Progenitor cell of endocrine pancreas (in vitro differentiated cells): ENCODE results near the gene S100A8. TPM values are rescaled to one million over a fixed set of nuclear protein-coding genes. Genes with fewer than 3 reads are reported as not detected.

ENCODE experiments used
- DNase-seq: peaks from one replicate; pipeline ENCODE4 v3.0.0; 2021; ENCODE audit warnings: low spot score; ENCODE audit not compliant: unreplicated experiment
- H3K27ac Mint-ChIP-seq: 2 replicates; pipeline ENCODE4 v1.8.0; 2021; ENCODE audit warnings: mild to moderate bottlenecking, moderate library complexity, mixed read lengths
- H3K27me3 Mint-ChIP-seq: 2 replicates; pipeline ENCODE4 v1.8.0; 2021; ENCODE audit warnings: mixed read lengths
- H3K36me3 Mint-ChIP-seq: 2 replicates; pipeline ENCODE4 v1.8.0; 2022; ENCODE audit warnings: mixed read lengths; ENCODE audit not compliant: insufficient read depth
- H3K4me1 Mint-ChIP-seq: 2 replicates; pipeline ENCODE4 v1.8.0; 2021; ENCODE audit warnings: low read depth, mixed read lengths
- H3K4me3 Mint-ChIP-seq: 2 replicates; pipeline ENCODE4 v1.8.0; 2021; ENCODE audit warnings: low read depth, mild to moderate bottlenecking, moderate library complexity, mixed read lengths
- H3K9me3 Mint-ChIP-seq: 2 replicates; pipeline ENCODE4 v1.8.0; 2021; ENCODE audit warnings: low read depth, mixed read lengths
- total RNA-seq: library from RNA; stranded (reverse); gene quantifications from 2 replicates; pipeline ENCODE4 v1.2.1, GENCODE V29; 2021
- TF ChIP-seq, protein P1 (sequence below): fragments of 200-600 bp; sonication (generic); IDR thresholded peaks from one replicate; pipeline ENCODE4 v1.5.0; 2021; ENCODE audit warnings: antibody characterized with exemption, mild to moderate bottlenecking; ENCODE audit not compliant: unreplicated experiment

S100A8 gene
- total RNA-seq, 1 donor from 2014 or later, result not detected

DNA sequence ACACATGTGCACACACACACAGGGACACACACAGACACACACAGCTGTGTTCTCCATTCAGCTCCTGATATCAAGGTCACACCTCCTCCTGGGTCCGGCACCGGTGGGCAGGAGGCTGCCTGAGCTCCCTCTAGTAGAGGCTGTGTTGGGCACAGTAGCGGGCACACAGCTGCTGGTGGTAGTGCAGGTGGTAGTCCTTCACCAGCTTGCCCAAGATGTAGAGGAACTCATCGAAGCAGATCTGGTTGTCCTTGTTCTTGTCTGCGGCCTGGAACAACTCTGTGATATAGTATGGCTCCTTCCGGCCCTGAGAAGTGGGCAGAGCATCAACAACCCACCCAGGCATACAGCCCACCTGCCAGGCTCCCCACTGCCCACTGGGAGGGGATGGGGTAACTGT, 5.6 kb upstream of the S100A8 start:
- no peak overlapping the region for H3K4me3 Mint-ChIP-seq
- no peak for DNase-seq
- no peaks in the 10 kb centered on the region for H3K9me3 Mint-ChIP-seq
- H3K27me3 Mint-ChIP-seq, result peaks cover 39% of the 10 kb centered on the region
- TF ChIP-seq, protein P1, sequence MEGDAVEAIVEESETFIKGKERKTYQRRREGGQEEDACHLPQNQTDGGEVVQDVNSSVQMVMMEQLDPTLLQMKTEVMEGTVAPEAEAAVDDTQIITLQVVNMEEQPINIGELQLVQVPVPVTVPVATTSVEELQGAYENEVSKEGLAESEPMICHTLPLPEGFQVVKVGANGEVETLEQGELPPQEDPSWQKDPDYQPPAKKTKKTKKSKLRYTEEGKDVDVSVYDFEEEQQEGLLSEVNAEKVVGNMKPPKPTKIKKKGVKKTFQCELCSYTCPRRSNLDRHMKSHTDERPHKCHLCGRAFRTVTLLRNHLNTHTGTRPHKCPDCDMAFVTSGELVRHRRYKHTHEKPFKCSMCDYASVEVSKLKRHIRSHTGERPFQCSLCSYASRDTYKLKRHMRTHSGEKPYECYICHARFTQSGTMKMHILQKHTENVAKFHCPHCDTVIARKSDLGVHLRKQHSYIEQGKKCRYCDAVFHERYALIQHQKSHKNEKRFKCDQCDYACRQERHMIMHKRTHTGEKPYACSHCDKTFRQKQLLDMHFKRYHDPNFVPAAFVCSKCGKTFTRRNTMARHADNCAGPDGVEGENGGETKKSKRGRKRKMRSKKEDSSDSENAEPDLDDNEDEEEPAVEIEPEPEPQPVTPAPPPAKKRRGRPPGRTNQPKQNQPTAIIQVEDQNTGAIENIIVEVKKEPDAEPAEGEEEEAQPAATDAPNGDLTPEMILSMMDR, result no peak
- no peaks in the 10 kb centered on the region for H3K4me1 Mint-ChIP-seq
- no peak overlapping the region for H3K27ac Mint-ChIP-seq
- no peaks in the 10 kb centered on the region for H3K36me3 Mint-ChIP-seq

DNA sequence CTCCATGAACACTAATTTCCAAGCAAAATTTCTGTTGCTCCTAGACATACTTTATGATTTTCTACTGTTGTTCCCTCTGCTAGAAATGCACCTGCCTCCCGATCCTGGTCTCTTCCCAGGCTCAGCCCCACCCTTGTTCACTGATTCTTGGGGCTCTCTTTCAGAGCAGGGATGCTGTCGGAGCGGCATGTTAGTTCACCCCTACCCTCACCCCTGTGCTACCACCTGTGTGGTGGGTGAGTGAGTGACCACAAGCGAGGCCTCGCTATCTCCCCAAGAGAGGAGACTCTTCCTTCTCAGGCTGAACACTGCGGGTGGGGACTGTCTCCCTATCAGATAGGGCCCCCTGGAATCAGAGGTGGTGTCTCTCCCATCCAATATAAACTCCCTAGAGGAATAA, 4.9 kb upstream of the S100A8 start:
- Mint-ChIP-seq H3K27ac (no peak overlapping the region), H3K4me3 (no peak overlapping the region)
- no peak for DNase-seq

DNA sequence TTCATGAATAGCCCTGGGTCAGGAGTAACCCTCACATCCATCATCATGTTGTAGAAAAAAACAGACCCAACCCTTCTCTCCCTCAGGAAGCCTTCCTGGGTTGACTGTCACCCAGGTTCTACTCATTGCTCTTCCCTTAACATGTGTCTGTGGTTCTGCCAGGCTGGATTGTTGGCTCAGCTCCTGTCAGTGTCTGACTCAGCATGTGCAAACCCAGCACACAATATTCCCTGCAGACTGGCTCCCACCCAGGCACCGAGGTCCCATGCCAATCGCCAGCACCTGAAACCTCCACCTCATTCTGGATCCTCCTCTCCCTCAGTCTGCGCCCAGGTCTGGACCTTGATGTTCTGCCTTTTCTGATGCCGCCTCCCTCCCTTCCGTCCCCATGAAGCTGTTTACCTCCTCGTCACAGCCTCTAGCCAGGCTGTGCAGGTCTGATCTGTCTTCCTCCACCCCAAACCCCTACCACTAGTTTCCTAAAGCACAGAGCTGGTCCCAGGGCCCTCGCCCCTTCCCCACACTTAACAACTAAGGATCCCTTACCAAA, 4.3 kb upstream of the S100A8 start:
- H3K36me3 Mint-ChIP-seq, result no peaks in the 10 kb centered on the region
- H3K4me3 Mint-ChIP-seq, result no peak overlapping the region
- H3K9me3 Mint-ChIP-seq, result no peaks in the 10 kb centered on the region
- DNase-seq, result no peak
- H3K27ac Mint-ChIP-seq, result no peak overlapping the region
- no peaks in the 10 kb centered on the region for H3K4me1 Mint-ChIP-seq
- peaks cover 41% of the 10 kb centered on the region for H3K27me3 Mint-ChIP-seq
- TF ChIP-seq, protein P1, result no peak

More for the DNA sequence above, 4.9 kb upstream of the S100A8 start:
- TF ChIP-seq, protein P1, result no peak
- Mint-ChIP-seq H3K27me3 (peaks cover 40% of the 10 kb centered on the region), H3K9me3 (no peaks in the 10 kb centered on the region), H3K4me1 (no peaks in the 10 kb centered on the region), H3K36me3 (no peaks in the 10 kb centered on the region)

DNA sequence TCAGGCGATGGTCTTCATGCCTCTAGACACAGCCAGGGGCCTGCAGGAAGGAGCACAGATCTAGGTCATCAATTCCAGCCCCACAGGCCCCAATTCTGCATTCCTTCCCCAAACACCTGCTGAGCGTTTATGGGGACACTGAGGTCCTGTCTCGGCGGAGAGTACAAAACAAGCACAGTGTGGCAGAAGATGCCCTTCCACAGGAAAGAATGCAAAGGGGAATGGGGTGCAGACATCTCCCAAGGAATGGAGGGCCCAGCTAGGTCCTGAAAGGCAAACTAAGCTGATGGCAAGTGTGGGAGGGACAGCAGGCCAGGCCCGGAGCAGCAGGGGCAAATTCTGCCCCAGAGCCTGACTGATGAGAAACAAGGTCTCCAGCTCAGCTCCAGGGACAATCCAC, 3.5 kb upstream of the S100A8 start:
- peaks cover 39% of the 10 kb centered on the region for H3K27me3 Mint-ChIP-seq
- no peak for DNase-seq
- H3K36me3 Mint-ChIP-seq, result no peaks in the 10 kb centered on the region
- H3K9me3 Mint-ChIP-seq, result no peaks in the 10 kb centered on the region
- no peaks in the 10 kb centered on the region for H3K4me1 Mint-ChIP-seq
- no peak overlapping the region for H3K27ac Mint-ChIP-seq
- TF ChIP-seq, protein P1, result no peak
- H3K4me3 Mint-ChIP-seq, result no peak overlapping the region

DNA sequence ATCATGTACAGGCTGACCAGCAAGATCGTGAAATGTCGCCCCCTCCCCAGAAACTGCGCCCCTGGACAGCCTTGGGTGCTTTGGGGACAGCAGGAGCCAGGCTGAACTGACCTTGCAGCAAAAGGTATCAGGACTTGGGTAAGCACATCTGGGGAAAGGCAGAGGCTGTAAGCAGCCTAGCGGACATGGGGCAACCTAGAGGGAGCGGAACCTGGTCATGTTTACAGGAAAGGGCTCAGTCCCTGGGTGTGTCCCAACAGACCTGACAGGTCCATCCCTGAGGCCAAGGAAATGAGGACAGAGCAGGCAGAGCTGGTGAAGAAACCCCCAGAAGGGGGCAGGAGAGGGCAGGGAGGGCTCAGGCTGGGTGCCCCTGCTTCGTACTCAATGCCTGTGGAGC, 3.1 kb upstream of the S100A8 start:
- H3K4me3 Mint-ChIP-seq, result no peak overlapping the region

More for the DNA sequence above, 3.1 kb upstream of the S100A8 start:
- peaks cover 42% of the 10 kb centered on the region for H3K27me3 Mint-ChIP-seq
- H3K36me3 Mint-ChIP-seq, result no peaks in the 10 kb centered on the region
- H3K4me1 Mint-ChIP-seq, result no peaks in the 10 kb centered on the region
- no peaks in the 10 kb centered on the region for H3K9me3 Mint-ChIP-seq
- H3K27ac Mint-ChIP-seq, result no peak overlapping the region
- TF ChIP-seq, protein P1, result peak; percentile 18
- no peak for DNase-seq
